MM.1S (cell line): ENCODE results near the gene LRRC8A.
"Not testable (repeated sequence)": the region's sequence is repeated elsewhere in the genome, so short reads cannot be mapped to it uniquely, and the experiment has no call there.

Experiments used
- DNase-seq: peaks from one replicate; pipeline ENCODE4 v3.0.0-alpha.2; 2015
- H2AFZ ChIP-seq: fragments of 300-600 bp; sonication (generic); 2 replicates; pipeline ENCODE4 v1.6.0; 2016; ENCODE audit warnings: antibody characterized with exemption, low read length
- H3F3A ChIP-seq: fragments of 300-600 bp; sonication (generic); 2 replicates; pipeline ENCODE4 v1.6.1; 2016; ENCODE audit warnings: mild to moderate bottlenecking, antibody characterized with exemption, low read length, moderate library complexity, mixed read lengths; ENCODE audit not compliant: insufficient read depth
- H3K27ac ChIP-seq: fragments of 300-600 bp; sonication (generic); 2 replicates; pipeline ENCODE4 v1.5.1; 2016; ENCODE audit warnings: mild to moderate bottlenecking, low read length
- H3K27me3 ChIP-seq: fragments of 300-600 bp; sonication (generic); replicated peaks from 2 replicates; pipeline ENCODE4 v1.6.0; 2016; ENCODE audit warnings: low read length; ENCODE audit not compliant: insufficient read depth
- H3K36me3 ChIP-seq: fragments of 300-600 bp; sonication (generic); replicated peaks from 2 replicates; pipeline ENCODE4 v1.6.1; 2016; ENCODE audit warnings: mild to moderate bottlenecking, low read length, mixed read lengths; ENCODE audit not compliant: insufficient read depth
- H3K4me1 ChIP-seq: fragments of 300-600 bp; sonication (generic); 2 replicates; pipeline ENCODE4 v1.6.1; 2016; ENCODE audit warnings: low read length, mixed read lengths
- H3K4me2 ChIP-seq: fragments of 300-600 bp; sonication (generic); 2 replicates; pipeline ENCODE4 v1.6.0; 2016; ENCODE audit warnings: low read depth, low read length
- H3K4me3 ChIP-seq: fragments of 300-600 bp; sonication (generic); 2 replicates; pipeline ENCODE4 v1.5.1; 2016; ENCODE audit warnings: low read length, mixed read lengths
- H3K79me2 ChIP-seq: fragments of 300-600 bp; sonication (generic); 2 replicates; pipeline ENCODE4 v1.6.1; 2016; ENCODE audit warnings: mixed run types, low read length, mixed read lengths
- H3K9ac ChIP-seq: fragments of 300-600 bp; sonication (generic); 2 replicates; pipeline ENCODE4 v1.6.1; 2016; ENCODE audit warnings: low read length, mixed read lengths
- H3K9me2 ChIP-seq: fragments of 300-600 bp; sonication (generic); replicated peaks from 2 replicates; pipeline ENCODE4 v1.6.1; 2016; ENCODE audit warnings: mild to moderate bottlenecking, low read length, mixed read lengths; ENCODE audit not compliant: insufficient read depth
- H3K9me3 ChIP-seq: fragments of 300-600 bp; sonication (generic); replicated peaks from 2 replicates; pipeline ENCODE4 v1.6.1; 2016; ENCODE audit warnings: mild to moderate bottlenecking, low read length, mixed read lengths; ENCODE audit not compliant: insufficient read depth
- H4K20me1 ChIP-seq: fragments of 300-600 bp; sonication (generic); 2 replicates; pipeline ENCODE4 v1.6.1; 2016; ENCODE audit warnings: mild to moderate bottlenecking, low read length, moderate library complexity, mixed read lengths; ENCODE audit not compliant: insufficient read depth
- CTCF ChIP-seq: fragments of 300-600 bp; sonication (generic); IDR thresholded peaks from 2 replicates; pipeline ENCODE4 v1.5.1; 2016; ENCODE audit warnings: antibody characterized with exemption, low read length, mixed read lengths
- EZH2 ChIP-seq: fragments of 300-600 bp; sonication (generic); optimal IDR thresholded peaks from 2 replicates; pipeline ENCODE3; 2017; ENCODE audit warnings: low read depth, mild to moderate bottlenecking, antibody characterized with exemption, low read length, mixed read lengths
- EZH2phosphoT487 ChIP-seq: fragments of 300-600 bp; sonication (generic); IDR thresholded peaks from 2 replicates; pipeline ENCODE4 v1.6.1; 2018; ENCODE audit warnings: antibody characterized with exemption, low read length

LRRC8A gene

GRCh38 chr9:128947527-128948301, 65.8 kb downstream of the LRRC8A start, which contains the start of the genes DOLK and NUP188:
TSS of gene DOLK (minus strand) at chr9:128947603. CDS start at chr9:128947303, 300 bp downstream.
TSS of gene NUP188 (plus strand) at chr9:128947699. CDS start at chr9:128947720, 21 bp downstream.
- no peak for TF ChIP-seq EZH2
- no peak for TF ChIP-seq CTCF
- TF ChIP-seq EZH2phosphoT487 = no peak
- peak within 1 kb of the TSS; percentile 56; the same call in 1 of the 2 replicates for H3K27ac ChIP-seq
- peak within 1 kb of the TSS; percentile 87 for H3K4me3 ChIP-seq
- no peaks in the 10 kb centered on the region for H3K36me3 ChIP-seq
- H3K9ac ChIP-seq = peak within 1 kb of the TSS; percentile 89
- H3F3A ChIP-seq = no peaks in the 10 kb centered on the region
- H3K4me1 ChIP-seq = peaks cover 10% of the 10 kb centered on the region
- no peaks in the 10 kb centered on the region for H3K9me2 ChIP-seq
- H3K9me3 ChIP-seq = no peaks in the 10 kb centered on the region
- H4K20me1 ChIP-seq = no peaks in the 10 kb centered on the region
- peak within 1 kb of the TSS; percentile 99 for H3K4me2 ChIP-seq
- DNase-seq = peak; percentile 94
- H3K27me3 ChIP-seq = no peaks in the 10 kb centered on the region
- peak within 1 kb of the TSS; percentile 86 for H2AFZ ChIP-seq
- H3K79me2 ChIP-seq = peaks cover 48% of the 10 kb centered on the region

DNA sequence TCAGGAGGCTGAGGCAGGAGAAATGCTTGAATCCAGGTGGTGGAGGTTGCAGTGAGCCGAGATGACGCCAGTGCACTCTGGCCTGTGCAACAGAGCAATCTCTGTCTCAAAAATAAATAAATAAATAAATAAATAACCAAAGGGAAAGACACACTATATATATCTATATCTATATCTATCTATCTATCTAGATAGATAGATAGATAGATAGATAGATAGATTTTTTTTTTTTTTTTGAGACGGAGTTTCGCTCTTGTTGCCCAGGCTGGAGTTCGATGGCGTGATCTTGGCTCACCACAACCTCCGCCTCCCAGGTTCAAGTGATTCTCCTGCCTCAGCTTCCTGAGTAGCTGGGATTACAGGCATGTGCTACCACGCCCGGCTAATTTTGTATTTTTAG, 79.5 kb downstream of the LRRC8A start:
- H3K27me3 ChIP-seq, H3F3A ChIP-seq, DNase-seq, H3K79me2 ChIP-seq, H2AFZ ChIP-seq, H4K20me1 ChIP-seq, H3K9me3 ChIP-seq, H3K4me3 ChIP-seq, H3K27ac ChIP-seq, H3K9me2 ChIP-seq, H3K4me1 ChIP-seq, H3K9ac ChIP-seq, H3K4me2 ChIP-seq: not testable (repeated sequence)
- peaks cover 10% of the 10 kb centered on the region; the same call in 1 of the 2 replicates for H3K36me3 ChIP-seq
